Spleen (tissue), 11 donors: ENCODE data around the gene DRC3. TPM values are rescaled to one million over a fixed set of nuclear protein-coding genes. Genes with fewer than 3 reads are reported as not detected.

ENCODE experiments used
- DNase-seq: peaks from one replicate; pipeline ENCODE4 v3.0.0-alpha.2; 2020
- H3K27ac ChIP-seq, 8 donors: fragments of 200-600 bp; sonication (generic) in 7 of 8; 1 replicate in 4 of 8; 2 replicates in 4 of 8; pipeline versions ENCODE4 v1.5.0 to v1.8.0; 2016 to 2021; ENCODE audit warnings: inconsistent platforms in 4 of 8, mild to moderate bottlenecking in 4 of 8, moderate library complexity in 1 of 8
- H3K27me3 ChIP-seq, 7 donors: fragments of 200-600 bp; sonication (generic) in 6 of 7; replicated peaks in 1 of 7; 1 replicate in 4 of 7; 2 replicates in 3 of 7; pipeline versions ENCODE4 v1.5.0 to v1.8.0; 2016 to 2021; ENCODE audit warnings: inconsistent platforms in 3 of 7, mild to moderate bottlenecking in 1 of 7
- H3K36me3 ChIP-seq, 6 donors: fragments of 200-600 bp; sonication (generic) in 5 of 6; 1 replicate in 4 of 6; 2 replicates in 2 of 6; pipeline versions ENCODE4 v1.5.0 to v1.8.0; 2016 to 2021; ENCODE audit warnings: inconsistent platforms in 2 of 6
- H3K4me1 ChIP-seq, 6 donors: fragments of 200-600 bp; sonication (generic) in 5 of 6; 1 replicate in 3 of 6; 2 replicates in 3 of 6; pipeline versions ENCODE4 v1.5.0 to v1.8.0; 2016 to 2021; ENCODE audit warnings: inconsistent platforms in 3 of 6
- H3K4me3 ChIP-seq, 8 donors: fragments of 200-600 bp; sonication (generic) in 7 of 8; 1 replicate in 4 of 8; 2 replicates in 4 of 8; pipeline versions ENCODE4 v1.5.0 to v1.8.0; 2016 to 2021; ENCODE audit warnings: inconsistent platforms in 4 of 8, mild to moderate bottlenecking in 4 of 8, moderate library complexity in 2 of 8
- H3K9me3 ChIP-seq, 8 donors: fragments of 200-600 bp; sonication (generic) in 7 of 8; 1 replicate in 4 of 8; 2 replicates in 4 of 8; pipeline versions ENCODE4 v1.5.0 to v1.8.0; 2016 to 2021; ENCODE audit warnings: inconsistent platforms in 4 of 8
- POLR2A ChIP-seq, 3 donors: fragments of 450-650 bp; IDR thresholded peaks; one replicate each; pipeline ENCODE4 v1.5.1; 2017; ENCODE audit warnings: antibody characterized with exemption in 3 of 3, mild to moderate bottlenecking in 1 of 3
- POLR2AphosphoS5 ChIP-seq, 3 donors: sonication (generic); formaldehyde crosslinking; IDR thresholded peaks; one replicate each; pipeline ENCODE4 v1.5.1; 2017; ENCODE audit warnings: antibody characterized with exemption in 3 of 3
- WGBS, 5 donors: extraction: QIAGEN DNeasy Blood & Tissue Kit in 3 of 5; methylation state at CpG; one replicate each; pipeline versions ENCODE4 v1.1.5 to v1.1.7; 2013 to 2018; 5-methylcytosine and 5-hydroxymethylcytosine counted together
- intact Hi-C: fragments of 100-400 bp; cut with DNase I; formaldehyde crosslinking; loops from one replicate; pipeline ENCODE4 v1.15.0; 2023; ENCODE audit warnings: low total_unique reads
- polyA plus RNA-seq, 3 donors: library from polyadenylated mRNA; stranded (reverse); fragments of 200-250 nt; gene quantifications; one replicate each; pipeline ENCODE4 v1.2.1, GENCODE V29; 2013
- total RNA-seq, 7 donors: library from RNA; depleted of rRNA in 3 of 7; stranded (reverse); fragments of >200 nt in 3 of 7; fragmentation: NEBNext Ultra II Directional in 4 of 7; extraction: Animal tissue kit (Norgen Biotek cat#: 25700) in 4 of 7; gene quantifications; one replicate each; pipeline versions ENCODE4 v1.1.0 to v1.2.1, GENCODE V29; 2016 to 2021
- TF ChIP-seq, protein P1 (sequence below), 11 experiments: fragments of 200-600 bp in 7 of 11; fragments of 450-650 bp in 4 of 11; sonication (generic) in 4 of 11; IDR thresholded peaks in 8 of 11; conservative IDR thresholded peaks in 3 of 11; 1 replicate in 7 of 11; 2 replicates in 4 of 11; pipeline versions ENCODE4 v1.4.0 to v1.8.0; 2016 to 2021; ENCODE audit warnings: antibody characterized with exemption in 11 of 11, inconsistent platforms in 4 of 11, mild to moderate bottlenecking in 1 of 11
- donor health status: healthy with polysubstance abuse.
- donor health status: DM: no; HTN: no; CAD: no; lungs with moderate emphysema.
- donor health status: DM: no; HTN: no; CAD: no.
- donor health status: Bipolar disorder and iron deficiency.
- donor health status: healthy.
- donor health status: DM: no; HTN: no; CAD: no.
- donor health status: DM: yes; HTN: yes; CAD: no.

Gene DRC3
- total and polyA plus RNA-seq, 10 donors, result 0.37 to 7.3 (median 2.3) TPM

DNA sequence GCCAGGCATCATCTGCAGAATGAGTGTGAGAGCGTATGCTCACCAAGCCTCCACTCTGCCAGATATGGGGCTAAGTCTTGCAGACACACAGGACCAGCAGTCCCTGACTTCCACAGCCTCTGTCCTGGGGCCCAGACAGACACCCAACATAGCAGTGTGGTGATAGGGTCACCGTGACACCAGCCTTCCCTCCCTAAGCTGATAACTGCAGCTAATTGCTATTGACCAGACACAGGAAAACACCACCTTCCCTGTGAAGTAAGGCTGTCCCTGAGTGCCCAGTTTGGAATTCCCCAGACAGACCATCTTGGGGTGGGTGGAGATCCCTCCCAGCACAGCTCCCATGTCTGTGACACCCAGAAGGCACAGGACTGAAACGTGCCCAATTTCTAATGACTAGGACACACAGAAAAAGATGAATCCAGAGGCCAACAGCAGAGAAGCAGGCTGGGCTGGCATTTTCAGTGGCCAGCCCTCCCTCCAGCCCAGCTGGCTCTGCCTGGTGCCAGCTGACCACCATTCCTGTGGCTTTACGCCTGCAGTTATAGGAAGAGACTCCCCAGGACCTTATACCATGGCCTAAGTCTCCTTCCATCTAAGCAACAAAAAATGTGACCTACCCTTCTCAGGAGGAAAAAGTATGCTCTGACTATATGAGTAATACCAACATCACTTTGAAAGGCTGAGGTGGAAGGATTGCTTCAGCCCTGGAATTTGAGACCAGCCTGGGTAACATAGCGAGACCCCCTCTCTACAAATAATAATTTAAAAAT, 36.0 kb downstream of the DRC3 start:
- H3K36me3 ChIP-seq, result peaks cover 0 to 87% (median 30%) of the 10 kb centered on the region in 6 donors
- 61 to 98% (median 96%) methylated on average over 3 to 5 of the region's 5 CpGs for WGBS, 5 donors
- no peak overlapping the region for H3K27ac ChIP-seq
- intact Hi-C loops, result no loop called here
- no peaks in the 10 kb centered on the region for H3K4me1 ChIP-seq
- no peak for DNase-seq
- H3K9me3 ChIP-seq, result no peaks in the 10 kb centered on the region
- H3K27me3 ChIP-seq, result no peaks in the 10 kb centered on the region
- no peak overlapping the region for H3K4me3 ChIP-seq
- TF ChIP-seq POLR2AphosphoS5 (IDR thresholded peaks at IDR 0.05) (no peak), POLR2A (IDR thresholded peaks at IDR 0.05) (no peak)
- TF ChIP-seq, protein P1, sequence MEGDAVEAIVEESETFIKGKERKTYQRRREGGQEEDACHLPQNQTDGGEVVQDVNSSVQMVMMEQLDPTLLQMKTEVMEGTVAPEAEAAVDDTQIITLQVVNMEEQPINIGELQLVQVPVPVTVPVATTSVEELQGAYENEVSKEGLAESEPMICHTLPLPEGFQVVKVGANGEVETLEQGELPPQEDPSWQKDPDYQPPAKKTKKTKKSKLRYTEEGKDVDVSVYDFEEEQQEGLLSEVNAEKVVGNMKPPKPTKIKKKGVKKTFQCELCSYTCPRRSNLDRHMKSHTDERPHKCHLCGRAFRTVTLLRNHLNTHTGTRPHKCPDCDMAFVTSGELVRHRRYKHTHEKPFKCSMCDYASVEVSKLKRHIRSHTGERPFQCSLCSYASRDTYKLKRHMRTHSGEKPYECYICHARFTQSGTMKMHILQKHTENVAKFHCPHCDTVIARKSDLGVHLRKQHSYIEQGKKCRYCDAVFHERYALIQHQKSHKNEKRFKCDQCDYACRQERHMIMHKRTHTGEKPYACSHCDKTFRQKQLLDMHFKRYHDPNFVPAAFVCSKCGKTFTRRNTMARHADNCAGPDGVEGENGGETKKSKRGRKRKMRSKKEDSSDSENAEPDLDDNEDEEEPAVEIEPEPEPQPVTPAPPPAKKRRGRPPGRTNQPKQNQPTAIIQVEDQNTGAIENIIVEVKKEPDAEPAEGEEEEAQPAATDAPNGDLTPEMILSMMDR (IDR thresholded peaks at IDR 0.05 in 8 of 11, conservative IDR thresholded peaks at IDR 0.05 in 3 of 11), result no peak

- H3K4me1 ChIP-seq, result no peaks in the 10 kb centered on the region
- no peaks in the 10 kb centered on the region for H3K9me3 ChIP-seq
- H3K27me3 ChIP-seq, result no peaks in the 10 kb centered on the region
- no peak for DNase-seq
- peaks cover 0 to 92% (median 30%) of the 10 kb centered on the region in 6 donors for H3K36me3 ChIP-seq
- intact Hi-C loops, result no loop called here
- H3K27ac ChIP-seq, result no peak overlapping the region
- WGBS, 5 donors, result 83 to 95% (median 93%) methylated on average over 2 to 8 of the region's 8 CpGs
- TF ChIP-seq POLR2AphosphoS5 (IDR thresholded peaks at IDR 0.05), result no peak
- TF ChIP-seq, protein P1 (IDR thresholded peaks at IDR 0.05 in 8 of 11, conservative IDR thresholded peaks at IDR 0.05 in 3 of 11), result no peak
- no peak for TF ChIP-seq POLR2A (IDR thresholded peaks at IDR 0.05)
- H3K4me3 ChIP-seq, result no peak overlapping the region
Observed at GRCh38 chr17:18009609-18010420, 37.2 kb downstream of the DRC3 start.

GRCh38 chr17:18011286-18011685, 38.6 kb downstream of the DRC3 start:
- TF ChIP-seq POLR2A (IDR thresholded peaks at IDR 0.05), result no peak
- Histone ChIP-seq H3K9me3 (no peaks in the 10 kb centered on the region), H3K36me3 (peaks cover 0 to 96% (median 39%) of the 10 kb centered on the region in 6 donors), H3K27ac (no peak overlapping the region), H3K27me3 (no peaks in the 10 kb centered on the region), H3K4me3 (no peak overlapping the region), H3K4me1 (no peaks in the 10 kb centered on the region)
- peak; percentile 39 for DNase-seq
- 94 to 100% (median 97%) methylated on average over 4 to 5 of the region's 5 CpGs; no CpG with 5 or more reads in 1 of the 5 donors for WGBS, 5 donors
- intact Hi-C loops, result no loop called here

DNA sequence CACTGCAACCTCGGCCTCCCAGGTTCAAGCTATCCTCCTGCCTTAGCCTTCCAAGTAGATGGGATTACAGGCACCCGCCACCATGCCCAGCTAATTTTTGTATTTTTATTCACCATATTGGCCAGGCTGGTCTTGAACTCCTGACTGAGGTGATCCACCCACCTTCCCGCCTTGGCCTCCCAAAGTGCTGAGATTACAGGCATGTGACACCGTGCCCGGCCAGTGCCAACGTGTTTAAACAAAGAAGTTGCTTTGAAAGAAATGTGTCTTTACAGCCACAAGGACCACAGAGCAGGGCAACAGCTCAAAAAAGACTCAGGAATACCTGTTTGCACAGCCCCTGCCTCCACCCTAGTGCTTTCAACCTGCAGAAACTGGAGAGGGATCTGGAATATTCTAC, 41.3 kb downstream of the DRC3 start:
- Histone ChIP-seq H3K36me3 (peaks cover 0 to 92% (median 34%) of the 10 kb centered on the region in 6 donors), H3K27ac (no peak overlapping the region), H3K9me3 (no peaks in the 10 kb centered on the region), H3K27me3 (no peaks in the 10 kb centered on the region), H3K4me1 (peaks cover 0 to 6% (median 0%) of the 10 kb centered on the region in 6 donors), H3K4me3 (no peak overlapping the region)
- TF ChIP-seq, protein P1 (IDR thresholded peaks at IDR 0.05 in 8 of 11, conservative IDR thresholded peaks at IDR 0.05 in 3 of 11), result no peak
- TF ChIP-seq POLR2A (IDR thresholded peaks at IDR 0.05), result no peak
- no peak for TF ChIP-seq POLR2AphosphoS5 (IDR thresholded peaks at IDR 0.05)
- intact Hi-C loops, result no loop called here
- DNase-seq, result no peak
- 97 to 99% (median 97%) methylated on average over 6 of the region's 6 CpGs for WGBS, 5 donors
